IMR-90 (cell line): Measurements from ENCODE around the gene GNRH2. TPM values are rescaled to one million over a fixed set of nuclear protein-coding genes. Genes with fewer than 3 reads are reported as not detected.
"Not testable (repeated sequence)": the region's sequence is repeated elsewhere in the genome, so short reads cannot be mapped to it uniquely, and the experiment has no call there.

Experiments used
- ATAC-seq: fragments of 200-7000 bp; cut with Tn5 transposase; 2 replicates; pipeline ENCODE4 v1.9.1; 2020; ENCODE audit warnings: low read depth, mild to moderate bottlenecking, moderate library complexity
- BruUV-seq: library from RNA; stranded (reverse); fragments of 400-500 nt; replicated peaks from 2 replicates; lab custom pipeline; 2021; lab: Mats Ljungman, UMichigan
- CTCF ChIA-PET: fragments of 300-600 bp; formaldehyde crosslinking; extraction: SDS; loops from one replicate; lab custom pipeline; 2021; ENCODE audit warnings: antibody characterized with exemption; lab: Yijun Ruan, JAX
- POLR2A ChIA-PET: fragments of 300-600 bp; sonication (Branson Sonifier 250); formaldehyde crosslinking; loops from one replicate; lab custom pipeline; 2022; ENCODE audit warnings: antibody characterized with exemption; ENCODE audit not compliant: unreplicated experiment; lab: Charles Lee
- DNase-seq: peaks from one replicate; pipeline ENCODE4 v3.0.0; 2013
- H2AFZ ChIP-seq: replicated peaks from 2 replicates; pipeline ENCODE3; 2013; ENCODE audit warnings: low read length, mild to moderate bottlenecking; ENCODE audit not compliant: poor library complexity
- H2AK5ac ChIP-seq: 2 replicates; pipeline ENCODE4 v1.6.1; 2013; ENCODE audit warnings: low read depth, low read length, inconsistent platforms
- H2AK9ac ChIP-seq: replicated peaks from 2 replicates; pipeline ENCODE3; 2013; ENCODE audit warnings: mild to moderate bottlenecking, low read depth, low read length, moderate library complexity; ENCODE audit not compliant: poor library complexity
- H2BK120ac ChIP-seq: 2 replicates; pipeline ENCODE4 v1.6.1; 2013; ENCODE audit warnings: low read depth, low read length, inconsistent platforms
- H2BK15ac ChIP-seq: 3 replicates; pipeline ENCODE4 v1.6.1; 2013; ENCODE audit warnings: low read depth, low read length, inconsistent platforms
- H2BK20ac ChIP-seq: 2 replicates; pipeline ENCODE4 v1.6.1; 2013; ENCODE audit warnings: low read depth, mild to moderate bottlenecking, inconsistent platforms, low read length, moderate library complexity
- H2BK5ac ChIP-seq: 2 replicates; pipeline ENCODE4 v1.6.1; 2013; ENCODE audit warnings: mild to moderate bottlenecking, low read depth, low read length, inconsistent platforms; ENCODE audit not compliant: poor library complexity, severe bottlenecking
- H3K14ac ChIP-seq: replicated peaks from 2 replicates; pipeline ENCODE4 v1.6.1; 2013; ENCODE audit warnings: low read depth, low read length, inconsistent platforms
- H3K18ac ChIP-seq: 2 replicates; pipeline ENCODE4 v1.6.1; 2013; ENCODE audit warnings: low read depth, low read length, control low read depth
- H3K23ac ChIP-seq: 2 replicates; pipeline ENCODE4 v1.6.1; 2013; ENCODE audit warnings: low read depth, low read length, inconsistent platforms
- H3K27ac ChIP-seq: 2 replicates; pipeline ENCODE4 v1.5.1; 2013; ENCODE audit warnings: mild to moderate bottlenecking, control low read depth, low read length; ENCODE audit not compliant: insufficient read depth
- H3K27me3 ChIP-seq: 2 replicates; pipeline ENCODE4 v1.6.1; 2013; ENCODE audit warnings: low read length; ENCODE audit not compliant: control insufficient read depth, insufficient read depth
- H3K36me3 ChIP-seq: 2 replicates; pipeline ENCODE4 v1.6.1; 2013; ENCODE audit warnings: low read length, mixed read lengths; ENCODE audit not compliant: control insufficient read depth, insufficient read depth
- H3K4ac ChIP-seq: 2 replicates; pipeline ENCODE4 v1.6.1; 2013; ENCODE audit warnings: low read depth, low read length, inconsistent platforms
- H3K4me1 ChIP-seq: 2 replicates; pipeline ENCODE4 v1.6.1; 2013; ENCODE audit warnings: low read length, mixed read lengths; ENCODE audit not compliant: control insufficient read depth, insufficient read depth
- H3K4me2 ChIP-seq: 2 replicates; pipeline ENCODE4 v1.6.1; 2013; ENCODE audit warnings: low read depth, mild to moderate bottlenecking, control low read depth, low read length, moderate library complexity
- H3K4me3 ChIP-seq: 2 replicates; pipeline ENCODE4 v1.5.1; 2013; ENCODE audit warnings: low read depth, mild to moderate bottlenecking, control low read depth, low read length, moderate library complexity; ENCODE audit not compliant: insufficient read depth
- H3K56ac ChIP-seq: 2 replicates; pipeline ENCODE4 v1.6.1; 2013; ENCODE audit warnings: low read length, inconsistent platforms; ENCODE audit not compliant: insufficient read depth; ENCODE audit errors: extremely low read depth
- H3K79me1 ChIP-seq, 2 experiments: 2 replicates each; pipeline ENCODE4 v1.6.1; 2013; ENCODE audit warnings: low read length in 2 of 2, inconsistent platforms in 1 of 2, low read depth in 1 of 2
- H3K9ac ChIP-seq: 2 replicates; pipeline ENCODE4 v1.6.1; 2013; ENCODE audit warnings: low read depth, low read length, control low read depth
- H3K9me1 ChIP-seq: 2 replicates; pipeline ENCODE4 v1.6.1; 2013; ENCODE audit warnings: low read length, inconsistent platforms; ENCODE audit not compliant: insufficient read depth
- H3K9me3 ChIP-seq: 2 replicates; pipeline ENCODE4 v1.6.1; 2013; ENCODE audit warnings: low read length; ENCODE audit not compliant: control insufficient read depth, insufficient read depth
- H4K20me1 ChIP-seq: 2 replicates; pipeline ENCODE4 v1.6.1; 2013; ENCODE audit warnings: low read length, inconsistent platforms; ENCODE audit not compliant: insufficient read depth
- H4K5ac ChIP-seq: 2 replicates; pipeline ENCODE4 v1.6.1; 2013; ENCODE audit warnings: mild to moderate bottlenecking, low read depth, low read length, control low read depth
- H4K8ac ChIP-seq, 2 experiments: 2 replicates each; pipeline ENCODE4 v1.6.1; 2013; ENCODE audit warnings: low read depth in 2 of 2, low read length in 2 of 2, control low read depth in 1 of 2, inconsistent platforms in 1 of 2
- H4K91ac ChIP-seq: 2 replicates; pipeline ENCODE4 v1.6.1; 2013; ENCODE audit warnings: low read depth, low read length, inconsistent platforms; ENCODE audit not compliant: insufficient read depth
- WGBS, 2 experiments: methylation state at CpG; one replicate each; pipeline versions ENCODE4 v1.1.5 to v1.1.7; 2013; ENCODE audit warnings: missing lambda C conversion rate in 2 of 2; ENCODE audit not compliant: insufficient read length in 1 of 2; ENCODE audit errors: extremely low coverage in 2 of 2; 5-methylcytosine and 5-hydroxymethylcytosine counted together
- dilution Hi-C: fragments of 300-500 bp; cut with HindIII; formaldehyde crosslinking; loops from one replicate; pipeline ENCODE4 v1.14.3; 2018; ENCODE audit warnings: low sequenced_read_pairs; ENCODE audit not compliant: unreplicated experiment
- in situ Hi-C: fragments of 300-500 bp; cut with MboI; formaldehyde crosslinking; loops from 3 replicates; pipeline ENCODE4 v1.14.3; 2019; ENCODE audit warnings: low sequenced_read_pairs, inconsistent platforms, mixed read lengths
- intact Hi-C: fragments of 100-400 bp; cut with micrococcal nuclease; formaldehyde crosslinking; loops from 2 replicates; pipeline ENCODE4 v1.10.0; 2022
- polyA plus RNA-seq, 3 experiments: library from polyadenylated mRNA; depleted of rRNA; stranded (reverse); fragments of >200 nt; gene quantifications; 2 replicates each; pipeline ENCODE4 v1.2.3, GENCODE V29; 2012; ENCODE audit warnings: low replicate concordance in 1 of 3
- total RNA-seq: library from RNA; depleted of rRNA; stranded (reverse); fragments of >200 nt; gene quantifications from 2 replicates; pipeline ENCODE4 v1.2.3, GENCODE V29; 2012

GNRH2 gene
- total and polyA plus RNA-seq, 2 of the 4 experiments (the other 2 are of a cell fraction): 0.18 to 0.21 TPM

- POLR2A ChIA-PET, H2BK15ac ChIP-seq, H3K18ac ChIP-seq, H3K56ac ChIP-seq, H4K20me1 ChIP-seq, H2BK5ac ChIP-seq, H2BK120ac ChIP-seq, H3K27me3 ChIP-seq, H4K91ac ChIP-seq, CTCF ChIA-PET, H3K23ac ChIP-seq, H3K27ac ChIP-seq, H3K4me1 ChIP-seq, H4K5ac ChIP-seq, H3K9me3 ChIP-seq, dilution Hi-C loops, ATAC-seq, H3K4me3 ChIP-seq, H4K8ac ChIP-seq, H2AK9ac ChIP-seq, H3K79me1 ChIP-seq, in situ Hi-C loops, DNase-seq, H3K9ac ChIP-seq, H3K14ac ChIP-seq, H2AFZ ChIP-seq, H3K4ac ChIP-seq, intact Hi-C loops, H3K4me2 ChIP-seq, H2BK20ac ChIP-seq, H2AK5ac ChIP-seq, BruUV-seq: not testable (repeated sequence)
- 100% methylated on average over 4 of the region's 20 CpGs; no CpG with 5 or more reads in 1 of the 2 experiments for WGBS, 2 experiments
- H3K9me1 ChIP-seq: 0 out of 2 replicates have a peak, but pooled peaks cover 10% of the 10 kb centered on the region
- peaks cover 43% of the 10 kb centered on the region for H3K36me3 ChIP-seq
These were observed 20.6 kb upstream of the GNRH2 start for GRCh38 chr20:3022559-3023490.
